ENCODE data around the gene TRIM46. TPM values are rescaled to one million over a fixed set of nuclear protein-coding genes. Genes with fewer than 3 reads are reported as not detected.

Gene TRIM46
- total RNA-seq, 1 donor from 2014 or later = 13.2 TPM

- Histone ChIP-seq H3K9me3 (ENCODE audit: insufficient read depth, low read depth, low read length) (no peaks in the 10 kb centered on the region), H2AFZ (ENCODE audit: low read depth, low read length) (no peak overlapping the region), H3K9ac (ENCODE audit: low read length) (no peak overlapping the region), H3K36me3 (ENCODE audit: insufficient read depth, low read length) (peaks cover 6% of the 10 kb centered on the region), H3K27me3 (ENCODE audit: insufficient read depth, low read length) (no peaks in the 10 kb centered on the region), H4K20me1 (ENCODE audit: insufficient read depth, low read length) (no peaks in the 10 kb centered on the region), H3K4me2 (ENCODE audit: low read length) (no peak overlapping the region), H3K4me1 (ENCODE audit: insufficient read depth, low read length) (no peaks in the 10 kb centered on the region), H3K4me3 (ENCODE audit: insufficient read depth, low read depth, low read length) (no peak overlapping the region), H3K79me2 (ENCODE audit: insufficient read depth, low read length) (no peaks in the 10 kb centered on the region), H3K27ac (ENCODE audit: low read depth, low read length) (no peak overlapping the region)
- Mint-ChIP-seq H3K4me3 (ENCODE audit: unreplicated experiment) (no peak overlapping the region), H3K27ac (ENCODE audit: unreplicated experiment) (no peak overlapping the region), H3K36me3 (ENCODE audit: low read depth, unreplicated experiment) (peaks cover 14% of the 10 kb centered on the region), H3K9me3 (ENCODE audit: unreplicated experiment) (peaks cover 3% of the 10 kb centered on the region), H3K4me1 (ENCODE audit: low read depth, unreplicated experiment) (peaks cover 2% of the 10 kb centered on the region), H3K27me3 (ENCODE audit: low read depth, unreplicated experiment) (peaks cover 1% of the 10 kb centered on the region)
- FAIRE-seq (no peak), DNase-seq (ENCODE audit: low read depth) (no peak)
- TF ChIP-seq CTCF (IDR thresholded peaks at IDR 0.05; ENCODE audit: insufficient read depth, low read depth, low read length) (no peak), EZH2 (IDR thresholded peaks at IDR 0.05; ENCODE audit: insufficient read depth, low read length) (no peak)
Observed at GRCh38 chr1:155184835-155185782, 11.5 kb downstream of the TRIM46 start.

- H2AFZ ChIP-seq (ENCODE audit: low read depth, low read length) = no peak overlapping the region
- no peak overlapping the region for H3K4me3 Mint-ChIP-seq (ENCODE audit: unreplicated experiment)
- no peaks in the 10 kb centered on the region for H3K27me3 ChIP-seq (ENCODE audit: insufficient read depth, low read length)
- H3K36me3 ChIP-seq (ENCODE audit: insufficient read depth, low read length) = peaks cover 6% of the 10 kb centered on the region
- H3K9me3 ChIP-seq (ENCODE audit: insufficient read depth, low read depth, low read length) = no peaks in the 10 kb centered on the region
- no peak overlapping the region for H3K4me3 ChIP-seq (ENCODE audit: insufficient read depth, low read depth, low read length)
- H3K36me3 Mint-ChIP-seq (ENCODE audit: low read depth, unreplicated experiment) = peaks cover 14% of the 10 kb centered on the region
- peaks cover 2% of the 10 kb centered on the region for H3K4me1 Mint-ChIP-seq (ENCODE audit: low read depth, unreplicated experiment)
- H3K4me1 ChIP-seq (ENCODE audit: insufficient read depth, low read length) = no peaks in the 10 kb centered on the region
- peaks cover 1% of the 10 kb centered on the region for H3K27me3 Mint-ChIP-seq (ENCODE audit: low read depth, unreplicated experiment)
- no peak overlapping the region for H3K27ac Mint-ChIP-seq (ENCODE audit: unreplicated experiment)
- TF ChIP-seq CTCF (IDR thresholded peaks at IDR 0.05; ENCODE audit: insufficient read depth, low read depth, low read length) (no peak), EZH2 (IDR thresholded peaks at IDR 0.05; ENCODE audit: insufficient read depth, low read length) (no peak)
- no peaks in the 10 kb centered on the region for H4K20me1 ChIP-seq (ENCODE audit: insufficient read depth, low read length)
- DNase-seq (ENCODE audit: low read depth) (no peak), FAIRE-seq (no peak)
- no peak overlapping the region for H3K4me2 ChIP-seq (ENCODE audit: low read length)
- H3K79me2 ChIP-seq (ENCODE audit: insufficient read depth, low read length) = no peaks in the 10 kb centered on the region
- H3K9me3 Mint-ChIP-seq (ENCODE audit: unreplicated experiment) = peaks cover 3% of the 10 kb centered on the region
- H3K27ac ChIP-seq (ENCODE audit: low read depth, low read length) = no peak overlapping the region
- no peak overlapping the region for H3K9ac ChIP-seq (ENCODE audit: low read length)
Observed at GRCh38 chr1:155185783-155186066, 12.1 kb downstream of the TRIM46 start.

All from astrocyte (in vitro differentiated cells and primary cell).